Measurements from ENCODE around the gene ZNF155.

ZNF155 gene

DNA sequence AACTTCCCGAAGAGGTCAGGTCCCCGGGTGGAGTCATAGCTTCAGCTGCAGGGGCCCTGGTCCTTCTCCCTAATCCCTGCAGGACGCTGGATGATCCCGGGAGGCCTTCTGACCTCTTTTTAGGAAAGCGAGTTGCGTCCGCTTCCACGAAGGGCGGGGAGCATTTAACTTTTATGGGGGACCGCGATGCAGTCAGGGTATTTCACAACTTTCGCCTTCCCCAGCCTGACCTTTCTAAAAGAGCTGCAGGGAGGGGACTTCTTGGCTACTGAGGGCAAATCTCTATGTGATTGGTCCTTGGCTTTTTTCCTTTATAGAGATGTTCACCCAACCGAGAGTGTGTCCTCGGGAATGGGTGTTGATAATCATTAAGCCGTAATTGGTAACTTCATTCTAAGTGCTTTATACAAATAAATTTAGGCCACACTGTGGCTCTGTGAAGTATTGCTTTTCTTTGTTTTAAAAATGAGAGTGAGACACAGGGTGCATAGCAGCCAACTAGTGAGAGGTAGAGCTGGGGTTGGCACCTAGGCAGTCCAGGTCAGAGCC is 19.5 kb downstream of the ZNF155 start:
- no peak for DNase-seq (ENCODE audit: low read depth in 3 of 3)

DNA sequence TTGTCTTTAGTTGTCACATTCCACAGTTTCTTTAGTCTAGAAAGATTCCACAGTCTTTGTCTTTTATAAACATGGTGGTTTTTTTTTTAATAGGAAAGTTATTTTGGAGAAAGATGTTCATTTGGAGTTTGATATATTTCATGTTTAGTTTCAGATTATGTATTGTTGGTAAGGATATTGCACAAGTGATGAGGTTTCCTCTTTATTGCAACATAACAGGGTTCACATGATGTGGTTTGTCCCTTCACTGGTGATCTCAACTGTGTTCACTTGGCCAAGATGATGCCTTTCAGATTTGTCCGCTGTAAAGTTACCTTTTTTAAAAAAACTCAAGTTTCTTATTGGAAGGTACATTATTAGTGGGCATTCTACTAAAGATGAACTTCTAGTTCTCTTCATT is 22.0 kb downstream of the ZNF155 start:
- no peak for DNase-seq (ENCODE audit: low read depth in 3 of 3)

DNA sequence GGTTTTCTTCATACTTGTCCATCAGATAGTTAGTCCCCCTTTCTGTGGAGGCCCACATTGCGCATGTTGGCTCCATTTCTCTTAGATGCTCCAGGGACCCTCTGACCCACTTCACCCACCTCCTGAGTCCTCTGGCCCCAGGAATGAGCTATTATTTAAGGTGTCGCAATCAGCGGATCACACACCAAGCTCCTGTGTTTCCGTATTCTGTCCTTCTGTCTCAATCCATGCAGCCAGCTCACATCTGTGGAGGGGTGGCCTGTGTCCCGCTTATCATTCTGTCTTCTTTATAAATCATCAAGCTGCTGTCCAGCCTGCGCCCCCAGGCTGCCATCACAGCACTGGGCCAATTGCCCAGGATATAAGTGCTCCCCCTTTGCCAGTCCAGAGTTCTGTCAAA is 23.5 kb downstream of the ZNF155 start:
- DNase-seq (ENCODE audit: low read depth in 3 of 3) = no peak

DNA sequence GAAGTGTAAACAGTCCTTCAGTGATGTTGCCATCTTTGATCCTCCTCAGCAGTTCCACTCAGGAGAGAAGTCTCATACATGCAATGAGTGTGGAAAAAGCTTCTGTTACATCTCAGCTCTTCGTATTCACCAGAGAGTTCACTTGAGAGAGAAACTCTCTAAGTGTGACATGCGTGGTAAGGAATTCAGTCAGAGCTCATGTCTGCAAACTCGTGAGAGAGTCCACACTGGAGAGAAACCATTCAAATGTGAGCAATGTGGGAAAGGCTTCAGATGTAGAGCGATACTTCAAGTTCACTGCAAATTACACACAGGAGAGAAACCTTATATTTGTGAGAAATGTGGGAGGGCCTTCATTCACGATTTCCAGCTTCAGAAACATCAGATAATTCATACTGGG is 26.5 kb downstream of the ZNF155 start:
- no peak for DNase-seq (ENCODE audit: low read depth in 3 of 3)

DNA sequence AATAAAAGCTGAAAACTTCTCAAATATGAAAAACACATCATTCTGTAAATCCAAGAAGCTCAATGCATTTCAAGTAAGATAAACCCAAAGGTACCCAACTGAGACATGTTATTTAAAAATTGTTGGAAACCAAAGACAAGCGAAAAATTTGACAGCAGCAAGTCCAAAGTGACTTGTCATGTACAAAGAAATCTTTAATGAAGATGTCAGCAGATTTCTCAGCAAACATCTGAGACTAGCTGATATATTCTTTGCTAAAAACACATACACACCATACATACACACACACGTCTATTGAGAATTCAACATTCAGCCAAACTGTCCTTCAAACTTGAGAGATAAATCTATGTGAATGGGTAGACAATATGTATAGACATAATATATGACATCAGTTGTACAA is 35.5 kb downstream of the ZNF155 start:
- DNase-seq (ENCODE audit: low read depth in 3 of 3) = no peak

DNA sequence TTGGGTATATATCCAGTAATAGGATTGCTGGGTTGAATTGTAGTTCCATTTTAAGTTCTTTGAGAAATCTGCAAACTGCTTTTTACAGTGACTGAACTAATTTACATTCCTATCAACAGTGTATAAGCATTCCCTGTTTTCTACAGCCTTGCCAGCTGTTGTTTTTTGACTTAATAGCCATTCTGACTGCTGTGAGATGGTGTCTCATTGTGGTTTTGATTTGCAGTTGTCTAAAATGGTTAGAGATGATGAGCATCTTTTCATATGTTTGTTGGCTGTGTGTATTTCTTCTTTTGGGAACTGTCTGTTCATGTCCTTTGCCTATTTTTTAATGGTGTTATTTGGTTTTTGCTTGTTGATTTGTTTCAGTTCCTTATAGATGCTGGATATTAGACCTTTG is 37.2 kb downstream of the ZNF155 start:
- no peak for DNase-seq (ENCODE audit: low read depth in 3 of 3)

DNA sequence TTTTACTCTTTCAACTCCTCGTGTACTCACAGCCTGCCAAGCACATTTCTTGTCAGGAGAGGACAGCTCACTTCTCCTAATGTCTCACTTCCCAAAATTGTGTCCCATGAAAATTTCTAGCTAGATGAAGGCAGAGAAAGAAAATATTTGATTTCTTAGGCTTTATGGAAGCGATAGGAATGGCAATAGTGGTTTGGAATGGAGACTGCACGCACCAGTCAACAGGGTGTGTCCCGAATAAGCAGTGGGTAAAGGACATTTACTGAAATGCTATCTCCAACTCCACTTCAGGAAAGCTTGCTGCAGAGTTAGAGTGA is 40.9 kb downstream of the ZNF155 start:
- no peak for DNase-seq (ENCODE audit: low read depth in 3 of 3)

DNA sequence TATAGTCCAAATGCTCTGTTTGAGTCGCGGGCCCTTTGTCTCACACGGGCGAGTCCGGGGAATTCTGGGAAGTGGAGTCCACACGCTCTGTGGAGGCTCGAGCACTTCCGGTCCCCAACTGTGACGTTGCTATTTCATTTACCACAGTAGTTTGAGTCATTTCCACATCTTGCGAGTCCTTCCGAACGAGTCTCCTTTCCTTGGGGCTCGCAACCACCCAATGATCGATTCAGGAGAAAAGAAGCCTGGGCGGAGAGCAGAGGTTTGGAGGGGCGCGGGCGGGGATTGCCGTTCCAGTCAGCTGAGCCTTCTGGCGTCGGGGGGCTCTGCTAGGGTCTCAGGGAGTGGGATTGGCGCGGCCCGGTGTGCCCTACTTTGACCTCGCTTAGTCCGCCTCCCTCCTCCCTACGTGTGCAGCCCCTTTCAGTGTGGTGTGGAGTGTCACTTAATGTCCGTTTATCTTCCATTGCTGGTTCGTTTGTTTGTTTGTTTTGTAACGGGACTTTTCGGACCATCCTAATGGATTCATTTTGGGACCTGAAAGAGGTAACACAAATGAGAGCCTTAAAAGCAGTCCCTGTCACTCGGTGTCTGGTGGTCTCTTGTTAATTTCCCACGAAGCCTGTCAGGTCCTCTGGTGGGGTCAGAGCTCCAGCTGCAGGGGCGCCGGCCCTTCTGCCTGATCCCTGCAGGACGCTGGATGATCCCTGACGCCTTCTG is 41.4 kb downstream of the ZNF155 start, which contains the start of gene ZNF222:
Gene ZNF222, plus strand, starts transcription at position 163 of the 720 bp plus-strand sequence. Its CDS starts 58 bp downstream, at position 221.
- DNase-seq (ENCODE audit: low read depth in 3 of 3) = peak; percentile 44 to 70 (median 55)

DNA sequence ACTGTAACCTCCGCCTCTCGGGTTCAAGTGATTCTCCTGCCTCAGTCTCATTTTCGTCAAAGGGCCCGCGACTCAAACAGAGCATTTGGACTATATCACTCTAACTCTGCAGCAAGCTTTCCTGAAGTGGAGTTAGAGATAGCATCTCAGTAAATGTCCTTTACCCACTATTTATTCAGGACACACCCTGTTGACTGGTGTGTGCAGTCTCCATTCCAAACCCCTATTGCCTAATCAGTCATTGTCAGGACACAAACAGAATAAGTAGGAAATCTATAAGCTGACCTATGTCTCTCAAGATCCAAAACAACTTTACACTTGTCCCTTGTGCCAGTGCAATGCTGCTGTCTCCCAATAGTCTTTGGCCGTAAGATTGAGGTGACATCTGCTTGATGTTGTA is 42.6 kb downstream of the ZNF155 start:
- no peak for DNase-seq (ENCODE audit: low read depth in 3 of 3)

DNA sequence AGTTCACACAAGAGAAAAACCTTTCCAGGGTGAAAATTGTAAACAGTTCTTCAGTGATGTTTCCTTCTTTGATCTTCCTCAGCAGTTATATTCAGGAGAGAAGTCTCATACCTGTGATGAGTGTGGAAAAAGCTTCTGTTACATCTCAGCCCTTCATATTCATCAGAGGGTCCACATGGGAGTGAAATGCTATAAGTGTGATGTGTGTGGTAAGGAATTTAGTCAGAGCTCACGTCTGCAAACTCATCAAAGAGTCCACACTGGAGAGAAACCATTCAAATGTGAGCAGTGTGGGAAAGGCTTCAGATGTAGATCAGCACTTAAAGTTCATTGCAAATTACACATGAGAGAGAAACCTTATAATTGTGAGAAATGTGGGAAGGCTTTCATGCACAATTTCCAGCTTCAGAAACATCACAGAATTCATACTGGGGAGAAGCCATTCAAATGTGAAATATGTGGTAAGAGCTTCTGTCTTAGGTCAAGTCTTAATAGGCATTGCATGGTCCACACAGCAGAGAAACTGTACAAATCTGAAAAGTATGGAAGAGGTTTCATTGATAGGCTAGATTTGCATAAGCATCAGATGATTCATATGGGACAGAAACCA is 48.1 kb downstream of the ZNF155 start:
- no peak for DNase-seq (ENCODE audit: low read depth in 3 of 3)

DNA sequence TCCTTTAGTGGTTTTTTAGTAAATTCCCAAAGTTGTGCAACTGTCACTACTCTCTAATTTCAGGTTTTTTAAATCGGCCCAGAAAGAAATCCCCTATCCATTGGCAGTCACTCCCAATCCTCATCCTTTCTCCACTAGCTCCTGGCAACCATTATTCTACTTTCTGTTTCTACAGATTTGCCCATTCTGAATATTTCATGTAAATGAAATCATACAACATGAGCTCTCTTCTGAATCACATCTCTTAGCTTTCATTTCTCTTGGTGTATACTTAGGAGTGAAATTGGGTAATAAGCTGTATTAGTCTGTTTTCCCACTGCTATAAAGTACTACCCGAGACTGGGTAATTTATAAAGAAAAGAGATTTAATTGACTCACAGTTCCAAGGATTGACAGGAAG is 58.2 kb downstream of the ZNF155 start:
- no peak for DNase-seq (ENCODE audit: low read depth in 3 of 3)

All from stimulated activated CD4-positive, alpha-beta T cell treated with anti-CD3 and anti-CD28 coated beads, TNF-alpha, amount 100 ng/mL, for 4 hours (primary cell).